ENCODE results near the gene MAD1L1.

DNA sequence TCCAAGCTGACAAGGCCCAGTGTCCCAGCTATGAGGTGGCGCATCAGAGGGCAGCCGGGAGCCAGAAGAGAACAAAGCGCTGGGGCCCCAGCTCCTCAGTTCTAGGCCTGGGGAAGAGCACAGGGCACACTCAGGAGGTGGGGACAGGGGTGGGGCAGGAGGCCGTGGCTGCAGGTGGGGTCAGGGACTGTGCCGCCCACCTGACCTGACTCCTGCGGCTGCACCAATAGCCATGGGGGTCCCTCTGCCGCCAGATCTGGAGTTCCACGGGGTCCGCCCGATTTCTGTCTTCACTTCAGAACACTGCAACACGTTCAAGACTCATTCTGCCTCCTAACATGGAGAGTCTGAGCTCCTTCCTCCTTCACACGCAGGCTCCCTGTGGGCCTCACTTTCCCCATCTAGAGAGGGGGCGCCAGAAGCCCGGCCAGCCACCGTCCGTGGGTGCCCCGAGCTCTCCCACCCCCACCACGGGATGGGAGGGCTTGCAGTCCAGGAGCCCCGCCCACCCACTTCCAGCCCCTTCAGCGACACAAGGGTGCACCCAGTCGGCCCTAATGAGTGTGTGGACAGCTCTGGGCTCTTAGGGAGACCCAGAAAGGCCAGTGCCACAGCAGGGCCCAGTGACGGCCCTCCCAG lies 278.3 kb downstream of the MAD1L1 start:
- TF ChIP-seq, protein P1, sequence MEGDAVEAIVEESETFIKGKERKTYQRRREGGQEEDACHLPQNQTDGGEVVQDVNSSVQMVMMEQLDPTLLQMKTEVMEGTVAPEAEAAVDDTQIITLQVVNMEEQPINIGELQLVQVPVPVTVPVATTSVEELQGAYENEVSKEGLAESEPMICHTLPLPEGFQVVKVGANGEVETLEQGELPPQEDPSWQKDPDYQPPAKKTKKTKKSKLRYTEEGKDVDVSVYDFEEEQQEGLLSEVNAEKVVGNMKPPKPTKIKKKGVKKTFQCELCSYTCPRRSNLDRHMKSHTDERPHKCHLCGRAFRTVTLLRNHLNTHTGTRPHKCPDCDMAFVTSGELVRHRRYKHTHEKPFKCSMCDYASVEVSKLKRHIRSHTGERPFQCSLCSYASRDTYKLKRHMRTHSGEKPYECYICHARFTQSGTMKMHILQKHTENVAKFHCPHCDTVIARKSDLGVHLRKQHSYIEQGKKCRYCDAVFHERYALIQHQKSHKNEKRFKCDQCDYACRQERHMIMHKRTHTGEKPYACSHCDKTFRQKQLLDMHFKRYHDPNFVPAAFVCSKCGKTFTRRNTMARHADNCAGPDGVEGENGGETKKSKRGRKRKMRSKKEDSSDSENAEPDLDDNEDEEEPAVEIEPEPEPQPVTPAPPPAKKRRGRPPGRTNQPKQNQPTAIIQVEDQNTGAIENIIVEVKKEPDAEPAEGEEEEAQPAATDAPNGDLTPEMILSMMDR (IDR thresholded peaks at IDR 0.05; ENCODE audit: low read depth, low read length, missing input control): no peak
- TF ChIP-seq GABPA (IDR thresholded peaks at IDR 0.05 in 1 of 2, conservative IDR thresholded peaks at IDR 0.05 in 1 of 2) (no peak), YY1 (IDR thresholded peaks at IDR 0.05) (no peak), TAF1 (conservative IDR thresholded peaks at IDR 0.05) (no peak), RAD21 (IDR thresholded peaks at IDR 0.05) (no peak), SP1 (IDR thresholded peaks at IDR 0.05) (no peak), NR2F2 (IDR thresholded peaks at IDR 0.05) (no peak), FOXA1 (IDR thresholded peaks at IDR 0.05) (no peak)
- TF ChIP-seq, protein P2, sequence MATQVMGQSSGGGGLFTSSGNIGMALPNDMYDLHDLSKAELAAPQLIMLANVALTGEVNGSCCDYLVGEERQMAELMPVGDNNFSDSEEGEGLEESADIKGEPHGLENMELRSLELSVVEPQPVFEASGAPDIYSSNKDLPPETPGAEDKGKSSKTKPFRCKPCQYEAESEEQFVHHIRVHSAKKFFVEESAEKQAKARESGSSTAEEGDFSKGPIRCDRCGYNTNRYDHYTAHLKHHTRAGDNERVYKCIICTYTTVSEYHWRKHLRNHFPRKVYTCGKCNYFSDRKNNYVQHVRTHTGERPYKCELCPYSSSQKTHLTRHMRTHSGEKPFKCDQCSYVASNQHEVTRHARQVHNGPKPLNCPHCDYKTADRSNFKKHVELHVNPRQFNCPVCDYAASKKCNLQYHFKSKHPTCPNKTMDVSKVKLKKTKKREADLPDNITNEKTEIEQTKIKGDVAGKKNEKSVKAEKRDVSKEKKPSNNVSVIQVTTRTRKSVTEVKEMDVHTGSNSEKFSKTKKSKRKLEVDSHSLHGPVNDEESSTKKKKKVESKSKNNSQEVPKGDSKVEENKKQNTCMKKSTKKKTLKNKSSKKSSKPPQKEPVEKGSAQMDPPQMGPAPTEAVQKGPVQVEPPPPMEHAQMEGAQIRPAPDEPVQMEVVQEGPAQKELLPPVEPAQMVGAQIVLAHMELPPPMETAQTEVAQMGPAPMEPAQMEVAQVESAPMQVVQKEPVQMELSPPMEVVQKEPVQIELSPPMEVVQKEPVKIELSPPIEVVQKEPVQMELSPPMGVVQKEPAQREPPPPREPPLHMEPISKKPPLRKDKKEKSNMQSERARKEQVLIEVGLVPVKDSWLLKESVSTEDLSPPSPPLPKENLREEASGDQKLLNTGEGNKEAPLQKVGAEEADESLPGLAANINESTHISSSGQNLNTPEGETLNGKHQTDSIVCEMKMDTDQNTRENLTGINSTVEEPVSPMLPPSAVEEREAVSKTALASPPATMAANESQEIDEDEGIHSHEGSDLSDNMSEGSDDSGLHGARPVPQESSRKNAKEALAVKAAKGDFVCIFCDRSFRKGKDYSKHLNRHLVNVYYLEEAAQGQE (IDR thresholded peaks at IDR 0.05): no peak
- TF ChIP-seq, protein P3, sequence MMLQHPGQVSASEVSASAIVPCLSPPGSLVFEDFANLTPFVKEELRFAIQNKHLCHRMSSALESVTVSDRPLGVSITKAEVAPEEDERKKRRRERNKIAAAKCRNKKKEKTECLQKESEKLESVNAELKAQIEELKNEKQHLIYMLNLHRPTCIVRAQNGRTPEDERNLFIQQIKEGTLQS (IDR thresholded peaks at IDR 0.05): no peak
- TF ChIP-seq, protein P4, sequence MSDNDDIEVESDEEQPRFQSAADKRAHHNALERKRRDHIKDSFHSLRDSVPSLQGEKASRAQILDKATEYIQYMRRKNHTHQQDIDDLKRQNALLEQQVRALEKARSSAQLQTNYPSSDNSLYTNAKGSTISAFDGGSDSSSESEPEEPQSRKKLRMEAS (IDR thresholded peaks at IDR 0.05): no peak
- TF ChIP-seq, protein P5, sequence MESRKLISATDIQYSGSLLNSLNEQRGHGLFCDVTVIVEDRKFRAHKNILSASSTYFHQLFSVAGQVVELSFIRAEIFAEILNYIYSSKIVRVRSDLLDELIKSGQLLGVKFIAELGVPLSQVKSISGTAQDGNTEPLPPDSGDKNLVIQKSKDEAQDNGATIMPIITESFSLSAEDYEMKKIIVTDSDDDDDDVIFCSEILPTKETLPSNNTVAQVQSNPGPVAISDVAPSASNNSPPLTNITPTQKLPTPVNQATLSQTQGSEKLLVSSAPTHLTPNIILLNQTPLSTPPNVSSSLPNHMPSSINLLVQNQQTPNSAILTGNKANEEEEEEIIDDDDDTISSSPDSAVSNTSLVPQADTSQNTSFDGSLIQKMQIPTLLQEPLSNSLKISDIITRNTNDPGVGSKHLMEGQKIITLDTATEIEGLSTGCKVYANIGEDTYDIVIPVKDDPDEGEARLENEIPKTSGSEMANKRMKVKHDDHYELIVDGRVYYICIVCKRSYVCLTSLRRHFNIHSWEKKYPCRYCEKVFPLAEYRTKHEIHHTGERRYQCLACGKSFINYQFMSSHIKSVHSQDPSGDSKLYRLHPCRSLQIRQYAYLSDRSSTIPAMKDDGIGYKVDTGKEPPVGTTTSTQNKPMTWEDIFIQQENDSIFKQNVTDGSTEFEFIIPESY (IDR thresholded peaks at IDR 0.05): no peak
